HepG2 (cell line): Measurements from ENCODE around the gene ATP6V0D1. TPM values are rescaled to one million over a fixed set of nuclear protein-coding genes. Genes with fewer than 3 reads are reported as not detected.

ENCODE experiments used
- ATAC-seq: fragments of 200-7000 bp; cut with Tn5 transposase; 3 replicates; pipeline ENCODE4 v1.9.1; 2020; ENCODE audit warnings: mild to moderate bottlenecking, moderate library complexity
- BruUV-seq: library from RNA; stranded (reverse); fragments of 400-500 nt; replicated peaks from 2 replicates; lab custom pipeline; 2021; lab: Mats Ljungman, UMichigan
- CTCF ChIA-PET: fragments of 300-600 bp; formaldehyde crosslinking; extraction: SDS; loops from one replicate; lab custom pipeline; 2021; ENCODE audit warnings: low total read pairs, inconsistent platforms, low intra/inter-chr PET ratio; lab: Yijun Ruan, JAX
- POLR2A ChIA-PET: fragments of 350-600 bp; sonication (Branson Sonifier 250); formaldehyde crosslinking; loops from one replicate; lab custom pipeline; 2020; ENCODE audit warnings: antibody characterized with exemption, inconsistent platforms; lab: Yijun Ruan, JAX
- DNase-seq: peaks from one replicate; pipeline ENCODE4 v3.0.0-alpha.2; 2015; ENCODE audit warnings: low spot score
- FAIRE-seq: peaks from 3 replicates; lab custom pipeline; 2011; peaks lifted over from hg19 to GRCh38; lab: Jason Lieb, UNC
- H2AFZ ChIP-seq: one replicate; pipeline ENCODE4 v1.6.1; 2011; ENCODE audit warnings: low read length, inconsistent platforms
- H3K27ac ChIP-seq: fragments of 300-600 bp; 3 replicates; pipeline ENCODE4 v1.8.0; 2011; ENCODE audit warnings: mixed run types, mild to moderate bottlenecking, mixed read lengths, low read length, inconsistent platforms; ENCODE audit not compliant: insufficient read depth; ENCODE audit errors: extremely low read length
- H3K27me3 ChIP-seq, 2 experiments: fragments of 200-600 bp in 1 of 2; 2 replicates in 1 of 2; 3 replicates in 1 of 2; pipeline versions ENCODE4 v1.6.0 to v1.8.0; 2011; ENCODE audit warnings: low read length in 2 of 2, mild to moderate bottlenecking in 2 of 2, moderate library complexity in 2 of 2, inconsistent platforms in 1 of 2; ENCODE audit not compliant: insufficient read depth in 2 of 2, control insufficient read depth in 1 of 2
- H3K36me3 ChIP-seq, 2 experiments: fragments of 200-600 bp in 1 of 2; replicated peaks in 1 of 2; 2 replicates in 1 of 2; 3 replicates in 1 of 2; pipeline versions ENCODE4 v1.5.1 to v1.8.0; 2011; ENCODE audit warnings: low read length in 2 of 2, inconsistent platforms in 1 of 2; ENCODE audit not compliant: insufficient read depth in 2 of 2, control insufficient read depth in 1 of 2
- H3K4me1 ChIP-seq: 2 replicates; pipeline ENCODE4 v1.5.1; 2012; ENCODE audit warnings: low read length, inconsistent platforms; ENCODE audit not compliant: insufficient read depth
- H3K4me2 ChIP-seq: 2 replicates; pipeline ENCODE4 v1.6.0; 2011; ENCODE audit warnings: low read depth, low read length, inconsistent platforms
- H3K4me3 ChIP-seq, 3 experiments: fragments of 200-600 bp in 1 of 3; sonication (generic), shearing (Covaris generic) in 1 of 3; replicated peaks in 1 of 3; 2 replicates each; pipeline ENCODE4 v1.5.1; 2011 to 2016; ENCODE audit warnings: low read length in 3 of 3, inconsistent platforms in 2 of 3, low read depth in 2 of 3, mild to moderate bottlenecking in 2 of 3, control low read depth in 1 of 3, mixed read lengths in 1 of 3; ENCODE audit not compliant: insufficient read depth in 1 of 3
- H3K79me2 ChIP-seq: one replicate; pipeline ENCODE4 v1.6.1; 2011; ENCODE audit warnings: low read length, inconsistent platforms; ENCODE audit not compliant: insufficient read depth
- H3K9ac ChIP-seq: 2 replicates; pipeline ENCODE4 v1.6.0; 2011; ENCODE audit warnings: mild to moderate bottlenecking, low read depth, low read length, inconsistent platforms; ENCODE audit not compliant: insufficient read depth
- H3K9me3 ChIP-seq: 2 replicates; pipeline ENCODE4 v1.5.1; 2012; ENCODE audit warnings: mild to moderate bottlenecking, low read length
- H4K20me1 ChIP-seq: 2 replicates; pipeline ENCODE4 v1.6.0; 2011; ENCODE audit warnings: inconsistent platforms, mild to moderate bottlenecking, low read length, moderate library complexity; ENCODE audit not compliant: insufficient read depth
- EEA1 ChIP-seq: sonication (generic); formaldehyde crosslinking; IDR thresholded peaks from 2 replicates; pipeline ENCODE4 v1.5.1; 2020; ENCODE audit warnings: mild to moderate bottlenecking, missing genetic modification reagents, borderline replicate concordance
- GFI1 ChIP-seq: sonication (generic); formaldehyde crosslinking; IDR thresholded peaks from 2 replicates; pipeline ENCODE4 v1.5.0; 2020; ENCODE audit warnings: missing genetic modification reagents, mild to moderate bottlenecking, borderline replicate concordance
- IRX3 ChIP-seq: sonication (generic); formaldehyde crosslinking; IDR thresholded peaks from 2 replicates; pipeline ENCODE4 v1.8.1; 2023; ENCODE audit warnings: mild to moderate bottlenecking, low read depth, missing genetic modification reagents, borderline replicate concordance
- KDM4B ChIP-seq: sonication (generic); formaldehyde crosslinking; IDR thresholded peaks from 2 replicates; pipeline ENCODE4 v1.4.0; 2020; ENCODE audit warnings: missing genetic modification reagents
- NFKB2 ChIP-seq: sonication (generic); formaldehyde crosslinking; IDR thresholded peaks from 2 replicates; pipeline ENCODE4 v1.4.0; 2020; ENCODE audit warnings: missing genetic modification reagents, borderline replicate concordance
- PTBP1 ChIP-seq: fragments of 200-400 bp; formaldehyde crosslinking; IDR thresholded peaks from 2 replicates; pipeline ENCODE4 v1.6.1; 2018; ENCODE audit warnings: low read length, low read depth; ENCODE audit not compliant: poor library complexity, severe bottlenecking
- RFX1 ChIP-seq: fragments of 450-650 bp; IDR thresholded peaks from 2 replicates; pipeline ENCODE4 v1.6.1; 2017
- SATB2 ChIP-seq: sonication (generic); formaldehyde crosslinking; IDR thresholded peaks from 2 replicates; pipeline ENCODE4 v1.5.0; 2020; ENCODE audit warnings: missing genetic modification reagents
- SMAD9 ChIP-seq: sonication (generic); formaldehyde crosslinking; IDR thresholded peaks from 2 replicates; pipeline ENCODE4 v1.5.1; 2020; ENCODE audit warnings: mild to moderate bottlenecking, missing genetic modification reagents
- ZBTB46 ChIP-seq: sonication (generic); formaldehyde crosslinking; IDR thresholded peaks from 2 replicates; pipeline ENCODE4 v1.4.0; 2020; ENCODE audit warnings: mild to moderate bottlenecking, missing genetic modification reagents, borderline replicate concordance
- ZBTB7B ChIP-seq: sonication (generic); formaldehyde crosslinking; IDR thresholded peaks from 2 replicates; pipeline ENCODE4 v1.4.0; 2020; ENCODE audit warnings: missing genetic modification reagents
- ZFP90 ChIP-seq: sonication (generic); formaldehyde crosslinking; IDR thresholded peaks from 2 replicates; pipeline ENCODE4 v1.8.0; 2022; ENCODE audit warnings: missing genetic modification reagents, mild to moderate bottlenecking, inconsistent platforms, borderline replicate concordance
- ZMYM4 ChIP-seq: sonication (generic); formaldehyde crosslinking; IDR thresholded peaks from 2 replicates; pipeline ENCODE4 v1.8.1; 2023; ENCODE audit warnings: mild to moderate bottlenecking, missing genetic modification reagents
- ZNF143 ChIP-seq: sonication (generic); formaldehyde crosslinking; IDR thresholded peaks from 2 replicates; pipeline ENCODE4 v1.4.0; 2020; ENCODE audit warnings: missing genetic modification reagents
- ZNF20 ChIP-seq: sonication (generic); formaldehyde crosslinking; IDR thresholded peaks from 2 replicates; pipeline ENCODE4 v1.4.0; 2020; ENCODE audit warnings: mild to moderate bottlenecking, moderate library complexity, missing genetic modification reagents
- ZNF224 ChIP-seq: sonication (generic); formaldehyde crosslinking; IDR thresholded peaks from 2 replicates; pipeline ENCODE4 v1.5.0; 2020; ENCODE audit warnings: mild to moderate bottlenecking, missing genetic modification reagents
- WGBS: methylation state at CpG from one replicate; pipeline ENCODE4 v1.1.6; 2017; ENCODE audit warnings: low lambda C conversion rate; 5-methylcytosine and 5-hydroxymethylcytosine counted together
- in situ Hi-C: cut with HindIII; loops from 2 replicates; pipeline ENCODE4 v1.10.0; 2017; ENCODE audit warnings: low pct_unique_long_range_greater_than_20kb; ENCODE audit not compliant: extremely low pct_ligation_motif_present
- intact Hi-C: fragments of 100-400 bp; cut with micrococcal nuclease; formaldehyde crosslinking; loops from one replicate; pipeline ENCODE4 v1.10.0; 2022; ENCODE audit not compliant: unreplicated experiment
- polyA plus RNA-seq, 8 experiments: library from polyadenylated mRNA; depleted of rRNA in 3 of 8; stranded (reverse) in 7 of 8; unstranded in 1 of 8; fragments of >200 nt; fragmentation: Illumina TruSeq in 4 of 8; extraction: Trizol in 4 of 8; gene quantifications; 2 replicates each; pipeline versions ENCODE4 v1.2.1 to v1.2.3, GENCODE V29; 2011 to 2016; ENCODE audit warnings: low read depth in 4 of 8, missing spikeins in 1 of 8, mixed read lengths in 1 of 8; ENCODE audit not compliant: insufficient read depth in 1 of 8
- total RNA-seq, 5 experiments: library from RNA; depleted of rRNA; stranded (reverse); fragments of >200 nt; fragmentation: Illumina TruSeq; extraction: Trizol; gene quantifications; 2 replicates each; pipeline ENCODE4 v1.2.3, GENCODE V29; 2016; ENCODE audit warnings: low read depth in 1 of 5
- TF ChIP-seq, protein P1 (sequence below): IDR thresholded peaks from 2 replicates; pipeline ENCODE4 v1.6.1; 2016; ENCODE audit warnings: missing compliant biosample characterization, missing genetic modification reagents, borderline replicate concordance
- TF ChIP-seq, protein P2 (sequence below): sonication (generic); formaldehyde crosslinking; IDR thresholded peaks from 2 replicates; pipeline ENCODE4 v1.4.0; 2020; ENCODE audit warnings: missing genetic modification reagents

The ATP6V0D1 gene
- total and polyA plus RNA-seq, 2 of the 13 experiments (the other 11 are each of a cell fraction or from before 2014, with no cell fraction given): 51.1 to 61.3 TPM

DNA sequence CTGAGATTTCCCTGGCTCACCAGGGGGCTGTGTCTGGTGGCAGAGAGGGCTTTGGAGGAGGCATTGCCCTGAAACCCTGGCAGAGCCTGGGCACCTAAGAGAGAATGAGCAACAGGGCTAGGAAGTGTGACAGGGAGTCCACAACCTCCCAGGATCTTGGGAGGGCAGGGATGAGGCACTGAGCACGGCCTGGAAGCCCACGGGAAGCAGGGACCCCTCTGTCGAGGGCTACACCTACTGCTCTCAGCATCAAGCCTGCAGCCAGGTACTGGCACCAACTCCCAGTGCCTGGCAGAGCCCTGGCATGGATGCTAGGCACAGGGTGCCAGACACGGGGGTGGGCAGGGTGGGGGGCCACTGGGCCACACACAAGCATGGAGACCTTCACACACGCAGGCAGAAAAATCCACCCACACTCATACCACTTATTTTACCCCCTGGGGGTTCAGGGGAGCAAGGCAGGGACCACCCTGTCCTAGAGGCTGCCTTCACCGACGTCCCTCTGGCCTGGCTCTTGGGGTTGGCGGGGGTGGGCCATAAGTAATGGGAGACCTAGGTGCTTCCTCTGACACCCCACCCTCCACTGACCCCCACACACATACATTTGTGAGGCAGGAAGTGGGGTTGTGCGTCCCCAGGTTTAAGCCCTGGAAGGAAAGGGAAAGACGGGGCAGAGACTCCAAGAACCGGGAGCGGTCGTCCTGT lies 51.0 kb downstream of the ATP6V0D1 start:
- ChIA-PET POLR2A (interaction anchor here (1.0 to 5.5 kb wide), 8 partner anchors 16 to 599 kb away, joined by 3 to 182 read pairs (median 12); partner anchors contain the start of genes ATP6V0D1, FHOD1 and NAE1), CTCF (interaction anchor here (3.3 to 6.5 kb wide), 2 partner anchors 17 to 37 kb away, joined by 56 to 98 read pairs; no protein-coding TSS in a partner anchor)
- ATAC-seq (peak; percentile 1), FAIRE-seq (no peak), DNase-seq (no peak)
- WGBS: 13% methylated on average over 8 of the region's 13 CpGs
- Histone ChIP-seq H2AFZ (no peak overlapping the region), H3K4me2 (peak overlapping the region; percentile 88), H4K20me1 (no peaks in the 10 kb centered on the region), H3K36me3 (no peaks in the 10 kb centered on the region), H3K79me2 (no peaks in the 10 kb centered on the region), H3K9me3 (no peaks in the 10 kb centered on the region), H3K27ac (peak overlapping the region; percentile 89), H3K4me1 (peaks cover 48% of the 10 kb centered on the region), H3K9ac (peak overlapping the region; percentile 76), H3K27me3 (peaks cover 2 to 19% of the 10 kb centered on the region in 2 experiments; a peak in 3 of 5 replicates), H3K4me3 (peak overlapping the region; percentile 67 to 78 (median 67))
- in situ Hi-C loops (loop anchor here (5.0 kb wide), 1 partner anchor 37 kb away; no protein-coding TSS in a partner anchor), intact Hi-C loops (loop anchor here (5.0 kb wide), 1 partner anchor 52 kb away; the partner anchor contains the start of genes AGRP and ATP6V0D1)
- no TSS peak for BruUV-seq
- TF ChIP-seq PTBP1: peak; percentile 10
- TF ChIP-seq KDM4B: peak; percentile 17; the same call in 1 of the 2 replicates
- no peak for TF ChIP-seq SATB2 (CRISPR knock-in tag)
- TF ChIP-seq ZBTB7B: peak; percentile 12; the same call in 1 of the 2 replicates
- no peak for TF ChIP-seq NFKB2
- no peak for TF ChIP-seq ZNF20 (CRISPR knock-in tag)
- no peak for TF ChIP-seq ZFP90
- TF ChIP-seq ZMYM4 (CRISPR knock-in tag): 0 out of 2 replicates have a peak, but pooled peaks have one; percentile 3
- TF ChIP-seq GFI1 (CRISPR knock-in tag): no peak
- TF ChIP-seq RFX1: no peak
- TF ChIP-seq SMAD9: no peak
- TF ChIP-seq ZNF224 (CRISPR knock-in tag): 0 out of 2 replicates have a peak, but pooled peaks have one; percentile 31
- TF ChIP-seq IRX3: no peak
- 0 out of 2 replicates have a peak, but pooled peaks have one; percentile 8 for TF ChIP-seq ZNF143 (CRISPR knock-in tag)
- TF ChIP-seq, protein P1, sequence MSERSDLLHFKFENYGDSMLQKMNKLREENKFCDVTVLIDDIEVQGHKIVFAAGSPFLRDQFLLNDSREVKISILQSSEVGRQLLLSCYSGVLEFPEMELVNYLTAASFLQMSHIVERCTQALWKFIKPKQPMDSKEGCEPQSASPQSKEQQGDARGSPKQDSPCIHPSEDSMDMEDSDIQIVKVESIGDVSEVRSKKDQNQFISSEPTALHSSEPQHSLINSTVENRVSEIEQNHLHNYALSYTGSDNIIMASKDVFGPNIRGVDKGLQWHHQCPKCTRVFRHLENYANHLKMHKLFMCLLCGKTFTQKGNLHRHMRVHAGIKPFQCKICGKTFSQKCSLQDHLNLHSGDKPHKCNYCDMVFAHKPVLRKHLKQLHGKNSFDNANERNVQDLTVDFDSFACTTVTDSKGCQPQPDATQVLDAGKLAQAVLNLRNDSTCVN: 0 out of 2 replicates have a peak, but pooled peaks have one; percentile 1
- TF ChIP-seq, protein P2, sequence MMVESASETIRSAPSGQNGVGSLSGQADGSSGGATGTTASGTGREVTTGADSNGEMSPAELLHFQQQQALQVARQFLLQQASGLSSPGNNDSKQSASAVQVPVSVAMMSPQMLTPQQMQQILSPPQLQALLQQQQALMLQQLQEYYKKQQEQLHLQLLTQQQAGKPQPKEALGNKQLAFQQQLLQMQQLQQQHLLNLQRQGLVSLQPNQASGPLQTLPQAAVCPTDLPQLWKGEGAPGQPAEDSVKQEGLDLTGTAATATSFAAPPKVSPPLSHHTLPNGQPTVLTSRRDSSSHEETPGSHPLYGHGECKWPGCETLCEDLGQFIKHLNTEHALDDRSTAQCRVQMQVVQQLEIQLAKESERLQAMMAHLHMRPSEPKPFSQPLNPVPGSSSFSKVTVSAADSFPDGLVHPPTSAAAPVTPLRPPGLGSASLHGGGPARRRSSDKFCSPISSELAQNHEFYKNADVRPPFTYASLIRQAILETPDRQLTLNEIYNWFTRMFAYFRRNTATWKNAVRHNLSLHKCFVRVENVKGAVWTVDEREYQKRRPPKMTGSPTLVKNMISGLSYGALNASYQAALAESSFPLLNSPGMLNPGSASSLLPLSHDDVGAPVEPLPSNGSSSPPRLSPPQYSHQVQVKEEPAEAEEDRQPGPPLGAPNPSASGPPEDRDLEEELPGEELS: peak; percentile 5; the same call in 1 of the 2 replicates
- TF ChIP-seq EEA1: no peak
- peak; percentile 26; the same call in 1 of the 2 replicates for TF ChIP-seq ZBTB46 (CRISPR knock-in tag)
